Thymus (tissue), 11 donors: ENCODE data around the gene FRMD7. TPM values are rescaled to one million over a fixed set of nuclear protein-coding genes. Genes with fewer than 3 reads are reported as not detected.
"Not testable (repeated sequence)": the region's sequence is repeated elsewhere in the genome, so short reads cannot be mapped to it uniquely, and the experiment has no call there.

Experiments used
- DNase-seq, 9 donors: peaks; one replicate each; pipeline ENCODE4 v3.0.0-alpha.2; 2013; ENCODE audit warnings: low spot score in 9 of 9, low read depth in 6 of 9, missing footprints in 1 of 9
- H3K27ac ChIP-seq, 2 donors: one replicate each; pipeline ENCODE4 v1.5.1; 2013; ENCODE audit warnings: control low read depth in 1 of 2, low read depth in 1 of 2, low read length in 1 of 2, mild to moderate bottlenecking in 1 of 2, moderate library complexity in 1 of 2
- H3K27me3 ChIP-seq, 2 donors: one replicate each; pipeline ENCODE4 v1.5.1; 2013; ENCODE audit warnings: low read length in 1 of 2; ENCODE audit not compliant: control insufficient read depth in 2 of 2, insufficient read depth in 1 of 2
- H3K36me3 ChIP-seq, 2 donors: one replicate each; pipeline ENCODE4 v1.5.1; 2013; ENCODE audit warnings: low read length in 1 of 2, mild to moderate bottlenecking in 1 of 2, moderate library complexity in 1 of 2; ENCODE audit not compliant: control insufficient read depth in 2 of 2, insufficient read depth in 2 of 2
- H3K4me1 ChIP-seq, 2 donors: one replicate each; pipeline ENCODE4 v1.5.1; 2013; ENCODE audit warnings: low read length in 2 of 2; ENCODE audit not compliant: control insufficient read depth in 2 of 2, insufficient read depth in 2 of 2
- H3K4me3 ChIP-seq, 2 donors: one replicate each; pipeline ENCODE4 v1.5.1; 2013; ENCODE audit warnings: low read length in 2 of 2, control low read depth in 1 of 2, mild to moderate bottlenecking in 1 of 2
- H3K9me3 ChIP-seq, 2 donors: one replicate each; pipeline ENCODE4 v1.5.1; 2013; ENCODE audit warnings: low read length in 1 of 2, mild to moderate bottlenecking in 1 of 2; ENCODE audit not compliant: control insufficient read depth in 2 of 2, insufficient read depth in 1 of 2
- WGBS: extraction: QIAGEN DNeasy Blood & Tissue Kit; methylation state at CpG from one replicate; pipeline ENCODE4 v1.1.7; 2013; 5-methylcytosine and 5-hydroxymethylcytosine counted together
- polyA plus RNA-seq: library from polyadenylated mRNA; stranded (reverse); fragments of 200-250 nt; gene quantifications from one replicate; pipeline ENCODE4 v1.2.3, GENCODE V29; 2013
- total RNA-seq: library from RNA; stranded (reverse); fragments of 120-200 nt; gene quantifications from one replicate; pipeline ENCODE4 v1.2.4, GENCODE V29; 2013
- donor health status: healthy.

The FRMD7 gene
- total and polyA plus RNA-seq, 2 donors = under 0.01 to 0.02 TPM

- 98% methylated on average over 4 of the region's 4 CpGs for WGBS
- H3K4me1 ChIP-seq = no peaks in the 10 kb centered on the region
- no peaks in the 10 kb centered on the region for H3K27me3 ChIP-seq
- DNase-seq = no peak
- no peak overlapping the region for H3K27ac ChIP-seq
- H3K9me3 ChIP-seq = no peaks in the 10 kb centered on the region
- no peak overlapping the region for H3K4me3 ChIP-seq
- H3K36me3 ChIP-seq = peaks cover 0 to 7% of the 10 kb centered on the region in 2 donors
Observed at GRCh38 chrX:132058050-132058449, 69.8 kb downstream of the FRMD7 start.

DNA sequence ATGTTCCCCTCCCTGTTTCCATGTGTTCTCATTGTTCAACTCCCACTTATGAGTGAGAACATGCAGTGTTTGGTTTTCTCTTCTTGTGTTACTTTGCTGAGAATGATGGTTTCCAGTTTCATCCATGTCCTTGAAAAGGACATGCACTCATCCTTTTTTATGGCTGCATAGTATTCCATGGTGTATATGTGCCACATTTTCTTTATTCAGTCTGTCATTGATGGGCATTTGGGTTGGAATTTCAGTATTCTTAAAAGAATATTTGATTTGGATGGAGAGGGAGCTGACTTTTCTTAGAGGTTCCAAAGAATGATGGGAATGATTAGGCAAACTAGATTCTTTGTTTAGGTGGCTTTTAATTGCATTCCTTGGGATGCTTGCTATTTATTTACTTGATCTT, 76.0 kb downstream of the FRMD7 start:
- not testable (repeated sequence) for H3K9me3 ChIP-seq, H3K27me3 ChIP-seq, H3K27ac ChIP-seq, H3K4me1 ChIP-seq, H3K4me3 ChIP-seq, H3K36me3 ChIP-seq, DNase-seq

GRCh38 chrX:132046533-132046932, 81.3 kb downstream of the FRMD7 start:
- DNase-seq = no peak
- no peaks in the 10 kb centered on the region for H3K4me1 ChIP-seq
- H3K27ac ChIP-seq = no peak overlapping the region
- no peaks in the 10 kb centered on the region for H3K27me3 ChIP-seq
- no peak overlapping the region for H3K4me3 ChIP-seq
- no peaks in the 10 kb centered on the region for H3K36me3 ChIP-seq
- 88% methylated on average over 2 of the region's 2 CpGs for WGBS
- H3K9me3 ChIP-seq = no peaks in the 10 kb centered on the region

GRCh38 chrX:132045456-132045855, 82.4 kb downstream of the FRMD7 start:
- H3K4me1 ChIP-seq = no peaks in the 10 kb centered on the region
- H3K27ac ChIP-seq = no peak overlapping the region
- no peak overlapping the region for H3K4me3 ChIP-seq
- no peaks in the 10 kb centered on the region for H3K27me3 ChIP-seq
- no peaks in the 10 kb centered on the region for H3K36me3 ChIP-seq
- no peaks in the 10 kb centered on the region for H3K9me3 ChIP-seq
- 98% methylated on average over 2 of the region's 2 CpGs for whole genome bisulfite sequencing
- no peak for DNase-seq

- DNase-seq = no peak
- WGBS = 96% methylated on average over 4 of the region's 4 CpGs
- H3K36me3 ChIP-seq = no peaks in the 10 kb centered on the region
- H3K27me3 ChIP-seq = no peaks in the 10 kb centered on the region
- H3K4me1 ChIP-seq = no peaks in the 10 kb centered on the region
- no peak overlapping the region for H3K4me3 ChIP-seq
- no peak overlapping the region for H3K27ac ChIP-seq
- H3K9me3 ChIP-seq = no peaks in the 10 kb centered on the region
Observed at GRCh38 chrX:132044953-132045352, 82.9 kb downstream of the FRMD7 start.

DNA sequence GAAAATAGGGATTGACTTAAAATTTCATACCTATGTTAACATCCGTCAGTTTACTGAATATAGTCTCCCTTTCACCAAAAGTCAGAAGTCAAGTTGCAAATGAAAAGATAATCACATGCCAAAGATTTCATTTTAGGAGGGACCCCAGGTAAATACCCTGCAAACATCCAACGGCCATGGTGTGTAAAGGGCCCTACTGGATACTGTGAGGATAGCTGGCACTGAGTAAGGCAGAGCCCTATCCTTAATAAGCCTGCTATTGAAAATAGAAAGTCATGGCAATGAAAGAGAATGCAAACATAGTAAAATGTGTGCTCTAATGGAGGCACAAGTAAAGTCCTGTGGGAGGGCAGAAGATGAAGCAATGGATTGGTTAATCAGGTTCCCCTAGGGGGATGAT, 83.8 kb downstream of the FRMD7 start:
- WGBS = 96% methylated on average over 2 of the region's 2 CpGs
- no peak overlapping the region for H3K4me3 ChIP-seq
- no peak overlapping the region for H3K27ac ChIP-seq
- no peaks in the 10 kb centered on the region for H3K27me3 ChIP-seq
- DNase-seq = no peak
- H3K9me3 ChIP-seq = no peaks in the 10 kb centered on the region
- no peaks in the 10 kb centered on the region for H3K36me3 ChIP-seq
- no peaks in the 10 kb centered on the region for H3K4me1 ChIP-seq

- Histone ChIP-seq H3K27me3 (no peaks in the 10 kb centered on the region), H3K9me3 (no peaks in the 10 kb centered on the region), H3K27ac (no peak overlapping the region), H3K4me3 (no peak overlapping the region), H3K4me1 (no peaks in the 10 kb centered on the region), H3K36me3 (no peaks in the 10 kb centered on the region)
- 98% methylated on average over 4 of the region's 4 CpGs for WGBS
- DNase-seq = no peak
Observed at GRCh38 chrX:132041015-132041414, 86.8 kb downstream of the FRMD7 start.

DNA sequence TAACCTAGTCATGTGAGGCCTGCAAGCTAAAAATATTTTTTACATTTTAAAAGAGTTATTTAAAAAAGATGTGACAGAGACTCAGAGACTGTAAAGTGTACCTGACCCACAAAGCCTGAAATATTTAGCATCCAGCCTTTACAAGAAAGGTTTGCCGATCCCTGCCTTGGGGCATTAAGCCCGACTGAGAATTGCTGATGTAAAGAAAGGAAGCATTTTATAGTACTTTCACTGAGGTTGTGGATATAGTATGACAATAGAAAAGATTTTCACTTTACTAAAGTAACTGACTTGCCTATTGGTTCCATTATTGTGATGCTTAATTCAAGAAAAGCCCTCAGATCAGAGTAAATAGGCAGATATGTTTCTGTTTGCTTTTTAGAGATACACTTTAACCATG, 87.8 kb downstream of the FRMD7 start:
- Histone ChIP-seq H3K36me3 (no peaks in the 10 kb centered on the region), H3K27ac (no peak overlapping the region), H3K4me1 (no peaks in the 10 kb centered on the region), H3K9me3 (no peaks in the 10 kb centered on the region), H3K27me3 (no peaks in the 10 kb centered on the region), H3K4me3 (no peak overlapping the region)
- WGBS = 98% methylated on average over 2 of the region's 2 CpGs
- no peak for DNase-seq

DNA sequence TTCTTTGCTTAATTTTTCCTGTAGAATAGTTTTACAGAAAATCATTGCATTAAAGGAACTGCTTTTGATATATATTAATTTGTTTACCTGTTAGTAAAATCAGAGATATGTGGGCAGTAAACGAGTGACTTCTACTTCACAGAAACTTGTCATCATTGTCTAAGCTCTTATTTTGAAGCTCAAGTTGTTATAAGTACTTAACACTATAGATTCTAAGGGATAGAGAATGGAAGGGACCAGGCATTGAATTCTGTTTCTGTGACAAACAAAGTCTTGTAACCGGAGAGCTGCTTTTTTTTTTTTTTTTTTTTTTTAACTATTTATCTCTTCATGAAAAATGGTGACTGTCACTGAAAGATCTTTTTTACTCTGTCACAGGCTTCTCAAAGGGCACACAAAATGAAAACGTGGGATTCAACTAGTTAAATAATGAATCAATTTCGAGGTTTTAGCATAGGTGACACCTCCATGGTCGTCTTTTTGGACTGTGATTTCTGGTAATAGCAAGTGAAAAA, 90.3 kb downstream of the FRMD7 start:
- H3K4me3 ChIP-seq = no peak overlapping the region
- H3K4me1 ChIP-seq = no peaks in the 10 kb centered on the region
- no peaks in the 10 kb centered on the region for H3K36me3 ChIP-seq
- DNase-seq = no peak
- no peaks in the 10 kb centered on the region for H3K27me3 ChIP-seq
- H3K9me3 ChIP-seq = no peaks in the 10 kb centered on the region
- WGBS = 90% methylated on average over 5 of the region's 5 CpGs
- H3K27ac ChIP-seq = no peak overlapping the region

DNA sequence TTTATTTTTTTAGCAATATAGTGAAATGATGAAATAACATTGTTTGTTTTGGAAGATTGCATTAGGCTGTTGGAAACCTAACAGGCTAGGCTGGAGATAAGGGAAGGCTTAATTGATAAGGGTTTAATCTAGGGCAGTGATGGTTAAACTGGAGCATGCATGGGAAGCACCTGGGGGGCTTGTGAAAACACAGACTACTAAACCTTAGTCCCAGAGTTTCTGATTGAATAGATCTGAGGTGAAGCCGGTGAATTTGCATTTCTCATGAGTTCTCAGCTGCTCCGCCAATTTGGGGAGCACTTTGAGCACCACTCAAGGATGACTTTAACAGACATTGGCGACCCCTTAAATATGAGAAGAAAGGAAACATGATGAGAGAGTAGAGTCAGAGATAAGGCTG, 93.2 kb downstream of the FRMD7 start:
- no peak for DNase-seq
- no peaks in the 10 kb centered on the region for H3K36me3 ChIP-seq

More for the DNA sequence above, 93.2 kb downstream of the FRMD7 start:
- no peaks in the 10 kb centered on the region for H3K27me3 ChIP-seq
- peaks cover 0 to 6% of the 10 kb centered on the region in 2 donors for H3K4me1 ChIP-seq
- H3K4me3 ChIP-seq = no peak overlapping the region
- 96% methylated on average over 3 of the region's 3 CpGs for WGBS
- no peak overlapping the region for H3K27ac ChIP-seq
- H3K9me3 ChIP-seq = no peaks in the 10 kb centered on the region
